Upper lobe of left lung (tissue), 4 donors: ENCODE results near the gene FXYD4.

Source experiments
- EP300 ChIP-seq, 4 donors: sonication (generic); formaldehyde crosslinking; IDR thresholded peaks; one replicate each; pipeline ENCODE4 v1.5.1; 2017; ENCODE audit warnings: antibody characterized with exemption in 4 of 4, control low read depth in 2 of 4
- POLR2A ChIP-seq, 4 donors: fragments of 450-650 bp; IDR thresholded peaks; one replicate each; pipeline ENCODE4 v1.5.1; 2016 to 2017; ENCODE audit warnings: antibody characterized with exemption in 4 of 4, mild to moderate bottlenecking in 2 of 4
- POLR2AphosphoS5 ChIP-seq, 2 donors: sonication (generic); formaldehyde crosslinking; IDR thresholded peaks; one replicate each; pipeline ENCODE4 v1.5.1; 2017; ENCODE audit warnings: antibody characterized with exemption in 2 of 2
- TF ChIP-seq, protein P1 (sequence below), 6 experiments: fragments of 450-650 bp in 4 of 6; fragments of 200-600 bp in 2 of 6; sonication (generic) in 2 of 6; IDR thresholded peaks; one replicate each; pipeline ENCODE4 v1.5.1; 2016 to 2019; ENCODE audit warnings: antibody characterized with exemption in 6 of 6

DNA sequence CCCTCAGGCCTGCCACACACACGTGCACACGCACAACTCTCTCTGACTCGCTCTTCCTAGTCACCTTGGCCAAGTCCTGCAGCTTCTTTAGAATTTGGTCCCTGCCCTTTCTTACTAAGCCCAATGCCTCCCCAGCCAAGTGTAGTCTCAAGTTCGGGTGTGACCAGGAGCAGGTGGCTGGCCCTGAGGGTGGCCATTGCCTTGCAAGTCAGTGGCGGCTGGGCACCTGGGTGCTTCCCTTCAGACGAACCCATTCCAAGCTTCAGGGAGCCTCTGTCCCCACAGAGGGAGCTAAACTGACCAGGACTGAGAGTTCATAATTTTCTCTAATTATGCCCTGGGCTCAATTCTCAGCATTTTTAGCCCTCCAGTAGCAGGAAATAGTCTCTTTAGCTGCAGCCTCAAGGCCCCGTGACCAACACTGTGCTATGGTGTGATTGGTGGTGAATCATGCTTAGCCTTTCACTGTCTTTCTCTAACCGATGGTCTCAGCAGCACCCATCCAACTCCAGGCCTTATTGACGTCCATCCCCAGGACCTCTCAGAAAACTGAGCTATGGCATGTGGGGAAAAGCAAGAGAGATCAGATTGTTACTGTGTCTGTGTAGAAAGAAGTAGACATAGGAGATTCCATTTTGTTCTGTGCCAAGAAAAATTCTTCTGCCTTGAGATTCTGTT is 34.7 kb upstream of the FXYD4 start:
- TF ChIP-seq, protein P1, sequence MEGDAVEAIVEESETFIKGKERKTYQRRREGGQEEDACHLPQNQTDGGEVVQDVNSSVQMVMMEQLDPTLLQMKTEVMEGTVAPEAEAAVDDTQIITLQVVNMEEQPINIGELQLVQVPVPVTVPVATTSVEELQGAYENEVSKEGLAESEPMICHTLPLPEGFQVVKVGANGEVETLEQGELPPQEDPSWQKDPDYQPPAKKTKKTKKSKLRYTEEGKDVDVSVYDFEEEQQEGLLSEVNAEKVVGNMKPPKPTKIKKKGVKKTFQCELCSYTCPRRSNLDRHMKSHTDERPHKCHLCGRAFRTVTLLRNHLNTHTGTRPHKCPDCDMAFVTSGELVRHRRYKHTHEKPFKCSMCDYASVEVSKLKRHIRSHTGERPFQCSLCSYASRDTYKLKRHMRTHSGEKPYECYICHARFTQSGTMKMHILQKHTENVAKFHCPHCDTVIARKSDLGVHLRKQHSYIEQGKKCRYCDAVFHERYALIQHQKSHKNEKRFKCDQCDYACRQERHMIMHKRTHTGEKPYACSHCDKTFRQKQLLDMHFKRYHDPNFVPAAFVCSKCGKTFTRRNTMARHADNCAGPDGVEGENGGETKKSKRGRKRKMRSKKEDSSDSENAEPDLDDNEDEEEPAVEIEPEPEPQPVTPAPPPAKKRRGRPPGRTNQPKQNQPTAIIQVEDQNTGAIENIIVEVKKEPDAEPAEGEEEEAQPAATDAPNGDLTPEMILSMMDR (IDR thresholded peaks at IDR 0.05), result no peak
- TF ChIP-seq POLR2AphosphoS5 (IDR thresholded peaks at IDR 0.05) (no peak), POLR2A (IDR thresholded peaks at IDR 0.05) (no peak), EP300 (IDR thresholded peaks at IDR 0.05) (no peak)
